Smooth muscle cell (in vitro differentiated cells): ENCODE results near the gene SRD5A1. TPM values are rescaled to one million over a fixed set of nuclear protein-coding genes. Genes with fewer than 3 reads are reported as not detected.

Source experiments
- polyA plus RNA-seq: library from polyadenylated mRNA; unstranded; fragments of >200 nt; fragmentation: Nextera tagmentation; extraction: Ambion mirVana; gene quantifications from 2 replicates; pipeline ENCODE4 v1.2.1, GENCODE V29; 2016
- total RNA-seq: library from RNA; depleted of rRNA; stranded (reverse); fragments of >200 nt; gene quantifications from 2 replicates; pipeline ENCODE4 v1.2.3, GENCODE V29; 2014

The SRD5A1 gene
- total and polyA plus RNA-seq, 2 experiments from 2014 or later, result 17.1 to 23.5 TPM

Other genes starting within 250 kb of the SRD5A1 start
- gene UBE2QL1, start 184.6 kb upstream of the SRD5A1 start, total RNA-seq, result 1.2 and 2.5 TPM in 2 replicates
- 1.3 and 2.6 TPM in 2 replicates for gene UBE2QL1, start 184.6 kb upstream of the SRD5A1 start, polyA plus RNA-seq
- 29.3 and 33.6 TPM in 2 replicates for gene NSUN2, start 396 bp upstream of the SRD5A1 start, total RNA-seq
- 34.4 and 58.3 TPM in 2 replicates for gene NSUN2, start 396 bp upstream of the SRD5A1 start, polyA plus RNA-seq
- gene TENT4A, start 80.0 kb downstream of the SRD5A1 start, total RNA-seq, result 16.2 and 16.9 TPM in 2 replicates
- gene TENT4A, start 80.0 kb downstream of the SRD5A1 start, polyA plus RNA-seq, result 10.0 and 10.4 TPM in 2 replicates